BLaER1 treated with 17β-estradiol and CSF1 and Interleukin-3, amounts not matched to agents 10 nM and 100 nM (cell line): Measurements from ENCODE around the gene MPG.
"Not testable (repeated sequence)": the region's sequence is repeated elsewhere in the genome, so short reads cannot be mapped to it uniquely, and the experiment has no call there.

Source experiments
- H3K27ac ChIP-seq, 11 experiments: shearing (Covaris generic); formaldehyde crosslinking; 2 replicates each; pipeline ENCODE4 v1.8.1; 2022
- H3K27me3 ChIP-seq, 11 experiments: shearing (Covaris generic); formaldehyde crosslinking; 2 replicates each; pipeline ENCODE4 v1.8.1; 2022
- H3K36me3 ChIP-seq, 11 experiments: shearing (Covaris generic); formaldehyde crosslinking; 2 replicates each; pipeline ENCODE4 v1.8.1; 2022
- H3K4me1 ChIP-seq, 10 experiments: shearing (Covaris generic); formaldehyde crosslinking; 2 replicates each; pipeline ENCODE4 v1.8.1; 2022
- H3K4me2 ChIP-seq, 11 experiments: shearing (Covaris generic); formaldehyde crosslinking; 2 replicates each; pipeline ENCODE4 v1.8.1; 2022
- H3K4me3 ChIP-seq, 10 experiments: shearing (Covaris generic); formaldehyde crosslinking; 2 replicates each; pipeline ENCODE4 v1.8.1; 2022
- H3K9ac ChIP-seq, 11 experiments: shearing (Covaris generic); formaldehyde crosslinking; 2 replicates each; pipeline ENCODE4 v1.8.1; 2022
- H3K9me3 ChIP-seq, 11 experiments: shearing (Covaris generic); formaldehyde crosslinking; replicated peaks in 1 of 11; 2 replicates each; pipeline ENCODE4 v1.8.1; 2022
- H4K20me1 ChIP-seq, 11 experiments: shearing (Covaris generic); formaldehyde crosslinking; 2 replicates each; pipeline ENCODE4 v1.8.1; 2022
- Cebpa-rat ChIP-seq, 11 experiments: shearing (Covaris generic); IDR thresholded peaks; 2 replicates each; pipeline ENCODE4 v1.8.1; 2022

Gene MPG

GRCh38 chr16:77807-78443, at the start of gene MPG:
TSS of gene MPG (plus strand) at chr16:78225. CDS start at chr16:78310, 85 bp downstream.
- peaks cover 0 to 16% (median 14%) of the 10 kb centered on the region in 11 experiments; a peak in 18 of 22 replicates for H3K27me3 ChIP-seq
- H3K4me2 ChIP-seq, result peak within 1 kb of the TSS; percentile 96 to 100 (median 99)
- H4K20me1 ChIP-seq, result peaks cover 0 to 27% (median 0%) of the 10 kb centered on the region in 11 experiments; a peak in 5 of 22 replicates
- TF ChIP-seq Cebpa-rat (IDR thresholded peaks at IDR 0.05), result no peak
- peaks cover 63 to 93% (median 89%) of the 10 kb centered on the region in 10 experiments for H3K4me1 ChIP-seq
- no peaks in the 10 kb centered on the region for H3K9me3 ChIP-seq
- H3K4me3 ChIP-seq, result peak within 1 kb of the TSS; percentile 80 to 100 (median 93)
- H3K27ac ChIP-seq, result peak within 1 kb of the TSS; percentile 93 to 99 (median 96)
- H3K9ac ChIP-seq, result peak within 1 kb of the TSS; percentile 93 to 100 (median 98)
- peaks cover 25 to 40% (median 30%) of the 10 kb centered on the region in 11 experiments for H3K36me3 ChIP-seq

- H3K9me3 ChIP-seq, H3K27me3 ChIP-seq, H3K4me3 ChIP-seq, H3K9ac ChIP-seq, H3K36me3 ChIP-seq, H3K27ac ChIP-seq: not testable (repeated sequence)
- H4K20me1 ChIP-seq, result peaks cover 0 to 14% (median 5%) of the 10 kb centered on the region in 11 experiments; a peak in 10 of 22 replicates
- peaks cover 23 to 60% (median 52%) of the 10 kb centered on the region in 10 experiments for H3K4me1 ChIP-seq
- peak overlapping the region in 5 of 11 experiments; percentile 10 to 34 (median 28); a peak in 5 of 22 replicates for H3K4me2 ChIP-seq
Observed at GRCh38 chr16:30627-31026, 47.4 kb upstream of the MPG start.

GRCh38 chr16:33154-33876, 44.7 kb upstream of the MPG start:
- not testable (repeated sequence) for H3K27me3 ChIP-seq, H3K9me3 ChIP-seq
- Histone ChIP-seq H3K4me2 (peak overlapping the region; percentile 79 to 94 (median 91)), H3K36me3 (peaks cover 0 to 29% (median 6%) of the 10 kb centered on the region in 11 experiments; a peak in 6 of 22 replicates), H3K4me3 (peak overlapping the region in 2 of 10 experiments; percentile 3 to 35; a peak in 3 of 20 replicates), H3K27ac (peak overlapping the region in 7 of 11 experiments; percentile 41 to 73 (median 68); a peak in 10 of 22 replicates), H3K9ac (peak overlapping the region in 6 of 11 experiments; percentile 2 to 62 (median 39); a peak in 4 of 22 replicates), H4K20me1 (peaks cover 0 to 35% (median 11%) of the 10 kb centered on the region in 11 experiments; a peak in 10 of 22 replicates), H3K4me1 (peaks cover 34 to 74% (median 66%) of the 10 kb centered on the region in 10 experiments)

- no peak for TF ChIP-seq Cebpa-rat (IDR thresholded peaks at IDR 0.05)
- H3K4me2 ChIP-seq, result peak overlapping the region; percentile 79 to 94 (median 91)
- peaks cover 42 to 78% (median 69%) of the 10 kb centered on the region in 10 experiments for H3K4me1 ChIP-seq
- peaks cover 0 to 36% (median 7%) of the 10 kb centered on the region in 11 experiments; a peak in 8 of 22 replicates for H3K36me3 ChIP-seq
- peaks cover 0 to 42% (median 19%) of the 10 kb centered on the region in 11 experiments; a peak in 14 of 22 replicates for H4K20me1 ChIP-seq
- H3K9ac ChIP-seq, result peak overlapping the region in 9 of 11 experiments; percentile 43 to 68 (median 61); a peak in 14 of 22 replicates
- H3K27me3 ChIP-seq, result no peaks in the 10 kb centered on the region
- H3K27ac ChIP-seq, result peak overlapping the region in 8 of 11 experiments; percentile 60 to 73 (median 69); a peak in 16 of 22 replicates
- peak overlapping the region in 5 of 10 experiments; percentile 20 to 58 (median 35); a peak in 6 of 20 replicates for H3K4me3 ChIP-seq
- no peaks in the 10 kb centered on the region for H3K9me3 ChIP-seq
Observed at GRCh38 chr16:33877-34647, 44.0 kb upstream of the MPG start.

GRCh38 chr16:34648-34987, 43.4 kb upstream of the MPG start:
- no peak for TF ChIP-seq Cebpa-rat (IDR thresholded peaks at IDR 0.05)
- peak overlapping the region; percentile 79 to 94 (median 91) for H3K4me2 ChIP-seq
- H3K27ac ChIP-seq, result peak overlapping the region in 9 of 11 experiments; percentile 57 to 73 (median 68); a peak in 18 of 22 replicates
- peaks cover 0 to 41% (median 8%) of the 10 kb centered on the region in 11 experiments; a peak in 9 of 22 replicates for H3K36me3 ChIP-seq
- no peaks in the 10 kb centered on the region for H3K27me3 ChIP-seq
- H3K4me3 ChIP-seq, result peak overlapping the region in 6 of 10 experiments; percentile 16 to 58 (median 32); a peak in 10 of 20 replicates
- H3K4me1 ChIP-seq, result peaks cover 47 to 83% (median 74%) of the 10 kb centered on the region in 10 experiments
- peaks cover 0 to 48% (median 24%) of the 10 kb centered on the region in 11 experiments; a peak in 14 of 22 replicates for H4K20me1 ChIP-seq
- no peaks in the 10 kb centered on the region for H3K9me3 ChIP-seq
- peak overlapping the region in 9 of 11 experiments; percentile 43 to 68 (median 61); a peak in 17 of 22 replicates for H3K9ac ChIP-seq

GRCh38 chr16:35011-35677, 42.9 kb upstream of the MPG start:
- peaks cover 53 to 84% (median 76%) of the 10 kb centered on the region in 10 experiments for H3K4me1 ChIP-seq
- peak overlapping the region in 10 of 11 experiments; percentile 7 to 68 (median 60); a peak in 17 of 22 replicates for H3K9ac ChIP-seq
- peak overlapping the region in 6 of 10 experiments; percentile 16 to 58 (median 32); a peak in 9 of 20 replicates for H3K4me3 ChIP-seq
- H3K27me3 ChIP-seq, result no peaks in the 10 kb centered on the region
- peak overlapping the region; percentile 79 to 94 (median 91) for H3K4me2 ChIP-seq
- no peaks in the 10 kb centered on the region for H3K9me3 ChIP-seq
- peak in 1 of 11 experiments; percentile 34; a peak in 1 of 22 replicates for TF ChIP-seq Cebpa-rat (IDR thresholded peaks at IDR 0.05)
- peak overlapping the region; percentile 42 to 73 (median 63); a peak in 21 of 22 replicates for H3K27ac ChIP-seq
- peaks cover 0 to 46% (median 13%) of the 10 kb centered on the region in 11 experiments; a peak in 12 of 22 replicates for H3K36me3 ChIP-seq
- peaks cover 0 to 53% (median 26%) of the 10 kb centered on the region in 11 experiments; a peak in 14 of 22 replicates for H4K20me1 ChIP-seq

- H4K20me1 ChIP-seq, result peaks cover 0 to 53% (median 26%) of the 10 kb centered on the region in 11 experiments; a peak in 14 of 22 replicates
- peaks cover 0 to 51% (median 19%) of the 10 kb centered on the region in 11 experiments; a peak in 13 of 22 replicates for H3K36me3 ChIP-seq
- TF ChIP-seq Cebpa-rat (IDR thresholded peaks at IDR 0.05), result no peak
- peak overlapping the region in 10 of 11 experiments; percentile 54 to 73 (median 66); a peak in 19 of 22 replicates for H3K27ac ChIP-seq
- peak overlapping the region in 10 of 11 experiments; percentile 7 to 63 (median 58); a peak in 14 of 22 replicates for H3K9ac ChIP-seq
- peaks cover 53 to 81% (median 77%) of the 10 kb centered on the region in 10 experiments for H3K4me1 ChIP-seq
- no peaks in the 10 kb centered on the region for H3K27me3 ChIP-seq
- no peak overlapping the region for H3K4me3 ChIP-seq
- H3K4me2 ChIP-seq, result peak overlapping the region; percentile 79 to 94 (median 91)
- no peaks in the 10 kb centered on the region for H3K9me3 ChIP-seq
Observed at GRCh38 chr16:35678-36305, 42.2 kb upstream of the MPG start.
